GM21528 (cell line): ENCODE data around the gene NHP2.
"Not testable (repeated sequence)": the region's sequence is repeated elsewhere in the genome, so short reads cannot be mapped to it uniquely, and the experiment has no call there.

Experiments
- ATAC-seq: cut with Tn5 transposase; IDR thresholded peaks from one replicate; pipeline ENCODE4 v1.9.1; 2021; ENCODE audit warnings: mild to moderate bottlenecking, moderate library complexity; ENCODE audit not compliant: unreplicated experiment, low FRiP score

The NHP2 gene

GRCh38 chr5:178136990-178137389, 16.7 kb downstream of the NHP2 start:
- no peak for ATAC-seq

GRCh38 chr5:178131446-178131996, 22.2 kb downstream of the NHP2 start:
- ATAC-seq = peak; percentile 15

GRCh38 chr5:178130576-178131445, 22.9 kb downstream of the NHP2 start, which contains the start of gene RMND5B:
Gene RMND5B (plus strand): TSS chr5:178131014. CDS start chr5:178138120, 7,106 bp downstream.
- peak; percentile 89 for ATAC-seq

- ATAC-seq = not testable (repeated sequence)
These were observed 23.5 kb downstream of the NHP2 start for GRCh38 chr5:178130234-178130575.

- ATAC-seq = no peak
These were observed 24.4 kb downstream of the NHP2 start for GRCh38 chr5:178129296-178129695.

- not testable (repeated sequence) for ATAC-seq
These were observed 26.2 kb downstream of the NHP2 start for GRCh38 chr5:178127300-178128009.

- ATAC-seq = no peak
These were observed 27.1 kb downstream of the NHP2 start for GRCh38 chr5:178126556-178126955.

- ATAC-seq = no peak
These were observed 28.3 kb downstream of the NHP2 start for GRCh38 chr5:178125253-178125906.

- ATAC-seq = no peak
These were observed 29.4 kb downstream of the NHP2 start for GRCh38 chr5:178123966-178124925.

GRCh38 chr5:178123094-178123965, 30.4 kb downstream of the NHP2 start:
- ATAC-seq = no peak

- no peak for ATAC-seq
These were observed 31.3 kb downstream of the NHP2 start for GRCh38 chr5:178122346-178122745.

- ATAC-seq = no peak
These were observed 32.1 kb downstream of the NHP2 start for GRCh38 chr5:178121391-178122276.

GRCh38 chr5:178120607-178121357, 32.9 kb downstream of the NHP2 start:
- peak; percentile 70 for ATAC-seq

- no peak for ATAC-seq
These were observed 33.6 kb downstream of the NHP2 start for GRCh38 chr5:178119915-178120606.

- ATAC-seq = no peak
These were observed 35.6 kb downstream of the NHP2 start for GRCh38 chr5:178117923-178118701.
